Measurements from ENCODE around the gene OXLD1. TPM values are rescaled to one million over a fixed set of nuclear protein-coding genes. Genes with fewer than 3 reads are reported as not detected.

The OXLD1 gene
- total RNA-seq, 1 donor from 2014 or later: 43.0 TPM

GRCh38 chr17:81664051-81664470, 2.3 kb downstream of the OXLD1 start:
- Histone ChIP-seq H3K4me3 (no peak overlapping the region), H3K27ac (no peak overlapping the region), H3K36me3 (peaks cover 0 to 2% of the 10 kb centered on the region in 2 donors), H3K4me1 (peaks cover 29% of the 10 kb centered on the region), H3K27me3 (no peaks in the 10 kb centered on the region), H3K9me3 (no peaks in the 10 kb centered on the region)
- no peak for DNase-seq (ENCODE audit: extremely low spot score in 2 of 2)
- intact Hi-C loops (cut with DNase I): no loop called here
- TF ChIP-seq CTCF (IDR thresholded peaks at IDR 0.05) (no peak), POLR2AphosphoS5 (IDR thresholded peaks at IDR 0.05; ENCODE audit: insufficient read depth in 1 of 2, low read depth in 1 of 2) (no peak), POLR2A (IDR thresholded peaks at IDR 0.05) (no peak)

- Histone ChIP-seq H3K27me3 (no peaks in the 10 kb centered on the region), H3K27ac (no peak overlapping the region), H3K4me1 (peaks cover 16% of the 10 kb centered on the region), H3K4me3 (no peak overlapping the region), H3K36me3 (no peaks in the 10 kb centered on the region), H3K9me3 (no peaks in the 10 kb centered on the region)
- DNase-seq (ENCODE audit: extremely low spot score in 2 of 2): no peak
- TF ChIP-seq POLR2A (IDR thresholded peaks at IDR 0.05) (no peak), POLR2AphosphoS5 (IDR thresholded peaks at IDR 0.05; ENCODE audit: insufficient read depth in 1 of 2, low read depth in 1 of 2) (no peak), CTCF (IDR thresholded peaks at IDR 0.05) (no peak)
- intact Hi-C loops (cut with DNase I): no loop called here
Measured at GRCh38 chr17:81662002-81662401, 4.4 kb downstream of the OXLD1 start.

- Histone ChIP-seq H3K27ac (peak overlapping the region; percentile 4), H3K4me1 (peaks cover 10% of the 10 kb centered on the region), H3K4me3 (no peak overlapping the region), H3K36me3 (no peaks in the 10 kb centered on the region), H3K27me3 (no peaks in the 10 kb centered on the region), H3K9me3 (no peaks in the 10 kb centered on the region)
- TF ChIP-seq CTCF (IDR thresholded peaks at IDR 0.05): no peak
- no peak for TF ChIP-seq POLR2A (IDR thresholded peaks at IDR 0.05)
- TF ChIP-seq POLR2AphosphoS5 (IDR thresholded peaks at IDR 0.05; ENCODE audit: insufficient read depth in 1 of 2, low read depth in 1 of 2): no peak
- DNase-seq (ENCODE audit: extremely low spot score in 2 of 2): no peak
- intact Hi-C loops (cut with DNase I): no loop called here
Measured at GRCh38 chr17:81660441-81660840, 6.0 kb downstream of the OXLD1 start.

- H3K4me1 ChIP-seq: no peaks in the 10 kb centered on the region
- H3K27me3 ChIP-seq: no peaks in the 10 kb centered on the region
- TF ChIP-seq POLR2A (IDR thresholded peaks at IDR 0.05): no peak
- no peak for TF ChIP-seq POLR2AphosphoS5 (IDR thresholded peaks at IDR 0.05; ENCODE audit: insufficient read depth in 1 of 2, low read depth in 1 of 2)
- TF ChIP-seq CTCF (IDR thresholded peaks at IDR 0.05): no peak
- no peaks in the 10 kb centered on the region for H3K9me3 ChIP-seq
- H3K27ac ChIP-seq: no peak overlapping the region
- no peaks in the 10 kb centered on the region for H3K36me3 ChIP-seq
- H3K4me3 ChIP-seq: no peak overlapping the region
- intact Hi-C loops (cut with DNase I): no loop called here
- no peak for DNase-seq (ENCODE audit: extremely low spot score in 2 of 2)
Measured at GRCh38 chr17:81659038-81659437, 7.4 kb downstream of the OXLD1 start.

GRCh38 chr17:81656835-81657234, 9.6 kb downstream of the OXLD1 start:
- Histone ChIP-seq H3K9me3 (no peaks in the 10 kb centered on the region), H3K27me3 (no peaks in the 10 kb centered on the region), H3K4me3 (no peak overlapping the region), H3K27ac (no peak overlapping the region), H3K4me1 (no peaks in the 10 kb centered on the region), H3K36me3 (no peaks in the 10 kb centered on the region)
- no peak for DNase-seq (ENCODE audit: extremely low spot score in 2 of 2)
- intact Hi-C loops (cut with DNase I): no loop called here
- TF ChIP-seq POLR2A (IDR thresholded peaks at IDR 0.05): no peak
- no peak for TF ChIP-seq CTCF (IDR thresholded peaks at IDR 0.05)
